MM.1S (cell line): Measurements from ENCODE around the gene CFAP61.

Experiments
- DNase-seq: peaks from one replicate; pipeline ENCODE4 v3.0.0-alpha.2; 2015
- H2AFZ ChIP-seq: fragments of 300-600 bp; sonication (generic); 2 replicates; pipeline ENCODE4 v1.6.0; 2016; ENCODE audit warnings: antibody characterized with exemption, low read length
- H3F3A ChIP-seq: fragments of 300-600 bp; sonication (generic); 2 replicates; pipeline ENCODE4 v1.6.1; 2016; ENCODE audit warnings: mild to moderate bottlenecking, antibody characterized with exemption, low read length, moderate library complexity, mixed read lengths; ENCODE audit not compliant: insufficient read depth
- H3K27ac ChIP-seq: fragments of 300-600 bp; sonication (generic); 2 replicates; pipeline ENCODE4 v1.5.1; 2016; ENCODE audit warnings: mild to moderate bottlenecking, low read length
- H3K27me3 ChIP-seq: fragments of 300-600 bp; sonication (generic); replicated peaks from 2 replicates; pipeline ENCODE4 v1.6.0; 2016; ENCODE audit warnings: low read length; ENCODE audit not compliant: insufficient read depth
- H3K36me3 ChIP-seq: fragments of 300-600 bp; sonication (generic); replicated peaks from 2 replicates; pipeline ENCODE4 v1.6.1; 2016; ENCODE audit warnings: mild to moderate bottlenecking, low read length, mixed read lengths; ENCODE audit not compliant: insufficient read depth
- H3K4me1 ChIP-seq: fragments of 300-600 bp; sonication (generic); 2 replicates; pipeline ENCODE4 v1.6.1; 2016; ENCODE audit warnings: low read length, mixed read lengths
- H3K4me2 ChIP-seq: fragments of 300-600 bp; sonication (generic); 2 replicates; pipeline ENCODE4 v1.6.0; 2016; ENCODE audit warnings: low read depth, low read length
- H3K4me3 ChIP-seq: fragments of 300-600 bp; sonication (generic); 2 replicates; pipeline ENCODE4 v1.5.1; 2016; ENCODE audit warnings: low read length, mixed read lengths
- H3K79me2 ChIP-seq: fragments of 300-600 bp; sonication (generic); 2 replicates; pipeline ENCODE4 v1.6.1; 2016; ENCODE audit warnings: mixed run types, low read length, mixed read lengths
- H3K9ac ChIP-seq: fragments of 300-600 bp; sonication (generic); 2 replicates; pipeline ENCODE4 v1.6.1; 2016; ENCODE audit warnings: low read length, mixed read lengths
- H3K9me2 ChIP-seq: fragments of 300-600 bp; sonication (generic); replicated peaks from 2 replicates; pipeline ENCODE4 v1.6.1; 2016; ENCODE audit warnings: mild to moderate bottlenecking, low read length, mixed read lengths; ENCODE audit not compliant: insufficient read depth
- H3K9me3 ChIP-seq: fragments of 300-600 bp; sonication (generic); replicated peaks from 2 replicates; pipeline ENCODE4 v1.6.1; 2016; ENCODE audit warnings: mild to moderate bottlenecking, low read length, mixed read lengths; ENCODE audit not compliant: insufficient read depth
- H4K20me1 ChIP-seq: fragments of 300-600 bp; sonication (generic); 2 replicates; pipeline ENCODE4 v1.6.1; 2016; ENCODE audit warnings: mild to moderate bottlenecking, low read length, moderate library complexity, mixed read lengths; ENCODE audit not compliant: insufficient read depth
- CTCF ChIP-seq: fragments of 300-600 bp; sonication (generic); IDR thresholded peaks from 2 replicates; pipeline ENCODE4 v1.5.1; 2016; ENCODE audit warnings: antibody characterized with exemption, low read length, mixed read lengths
- EZH2 ChIP-seq: fragments of 300-600 bp; sonication (generic); optimal IDR thresholded peaks from 2 replicates; pipeline ENCODE3; 2017; ENCODE audit warnings: low read depth, mild to moderate bottlenecking, antibody characterized with exemption, low read length, mixed read lengths
- EZH2phosphoT487 ChIP-seq: fragments of 300-600 bp; sonication (generic); IDR thresholded peaks from 2 replicates; pipeline ENCODE4 v1.6.1; 2018; ENCODE audit warnings: antibody characterized with exemption, low read length

CFAP61 gene

DNA sequence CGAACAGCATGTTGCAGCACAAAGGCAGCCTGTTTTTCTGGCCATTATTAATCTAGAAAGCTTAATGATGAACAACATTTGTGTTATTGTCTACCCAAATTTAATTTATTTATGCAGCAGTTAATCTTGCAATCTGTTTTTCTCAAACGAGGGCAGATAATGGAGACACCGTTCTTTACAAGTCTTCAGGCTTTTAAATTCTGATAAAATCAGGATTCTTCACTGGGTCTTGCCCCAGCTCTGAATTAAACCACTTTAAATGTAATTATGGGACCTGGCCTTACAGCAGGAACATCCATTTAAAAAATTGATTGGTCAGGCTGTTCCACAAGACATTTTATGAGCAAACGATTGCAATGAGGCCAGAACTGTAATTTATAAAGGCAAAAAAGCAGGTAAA is 289.0 kb downstream of the CFAP61 start:
- H3K9me2 ChIP-seq = no peaks in the 10 kb centered on the region
- H3K4me1 ChIP-seq = no peaks in the 10 kb centered on the region
- no peak overlapping the region for H3K4me3 ChIP-seq
- no peaks in the 10 kb centered on the region for H3K9me3 ChIP-seq
- H3K79me2 ChIP-seq = no peaks in the 10 kb centered on the region
- no peak overlapping the region for H3K27ac ChIP-seq
- H3K9ac ChIP-seq = no peak overlapping the region
- no peak overlapping the region for H2AFZ ChIP-seq
- no peak for DNase-seq
- H3F3A ChIP-seq = no peaks in the 10 kb centered on the region
- H3K4me2 ChIP-seq = no peak overlapping the region
- no peak for TF ChIP-seq EZH2phosphoT487
- TF ChIP-seq EZH2 = no peak
- TF ChIP-seq CTCF = no peak
- H4K20me1 ChIP-seq = no peaks in the 10 kb centered on the region
- H3K36me3 ChIP-seq = no peaks in the 10 kb centered on the region
- no peaks in the 10 kb centered on the region for H3K27me3 ChIP-seq

DNA sequence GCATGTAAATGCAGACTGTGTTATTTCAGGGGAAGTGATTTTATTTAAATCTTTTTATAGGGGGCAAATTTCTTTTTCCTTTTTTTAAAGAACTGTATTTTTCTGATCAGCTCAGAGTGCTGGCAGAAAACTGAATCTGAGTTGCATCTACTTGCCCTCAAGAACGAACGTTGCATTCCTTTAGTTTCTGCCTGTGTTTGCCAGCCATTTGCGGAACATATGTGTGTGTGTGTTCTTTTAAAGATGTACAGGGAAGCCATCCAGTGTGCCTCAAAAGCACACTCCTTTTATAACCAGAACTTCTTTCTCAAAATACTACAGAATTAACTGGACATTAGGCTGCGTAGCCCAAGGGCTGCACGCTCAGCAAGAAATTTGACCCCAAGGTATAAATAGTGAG is 289.7 kb downstream of the CFAP61 start:
- no peak for TF ChIP-seq EZH2
- TF ChIP-seq EZH2phosphoT487 = no peak
- TF ChIP-seq CTCF = no peak
- Histone ChIP-seq H3K9me3 (no peaks in the 10 kb centered on the region), H2AFZ (no peak overlapping the region), H3K79me2 (no peaks in the 10 kb centered on the region), H3K4me3 (no peak overlapping the region), H3K36me3 (no peaks in the 10 kb centered on the region), H3K4me1 (no peaks in the 10 kb centered on the region), H3K27me3 (no peaks in the 10 kb centered on the region), H3K27ac (no peak overlapping the region), H3K9ac (no peak overlapping the region), H4K20me1 (no peaks in the 10 kb centered on the region), H3K9me2 (no peaks in the 10 kb centered on the region), H3F3A (no peaks in the 10 kb centered on the region), H3K4me2 (no peak overlapping the region)
- DNase-seq = no peak

- no peaks in the 10 kb centered on the region for H3K36me3 ChIP-seq
- no peaks in the 10 kb centered on the region for H3K4me1 ChIP-seq
- no peaks in the 10 kb centered on the region for H4K20me1 ChIP-seq
- TF ChIP-seq CTCF = no peak
- no peak for TF ChIP-seq EZH2
- TF ChIP-seq EZH2phosphoT487 = no peak
- no peak overlapping the region for H2AFZ ChIP-seq
- no peaks in the 10 kb centered on the region for H3K79me2 ChIP-seq
- no peak overlapping the region for H3K27ac ChIP-seq
- no peaks in the 10 kb centered on the region for H3F3A ChIP-seq
- no peaks in the 10 kb centered on the region for H3K9me3 ChIP-seq
- H3K27me3 ChIP-seq = no peaks in the 10 kb centered on the region
- H3K4me3 ChIP-seq = no peak overlapping the region
- H3K9me2 ChIP-seq = no peaks in the 10 kb centered on the region
- no peak for DNase-seq
- H3K4me2 ChIP-seq = no peak overlapping the region
- H3K9ac ChIP-seq = no peak overlapping the region
These were observed 291.6 kb downstream of the CFAP61 start for GRCh38 chr20:20343932-20344331.

- no peak overlapping the region for H3K4me2 ChIP-seq
- TF ChIP-seq CTCF (no peak), EZH2phosphoT487 (no peak), EZH2 (no peak)
- H3K4me1 ChIP-seq = no peaks in the 10 kb centered on the region
These were observed 292.1 kb downstream of the CFAP61 start for GRCh38 chr20:20344476-20344875.

More at GRCh38 chr20:20344476-20344875, 292.1 kb downstream of the CFAP61 start:
- no peak overlapping the region for H3K9ac ChIP-seq
- DNase-seq = no peak
- no peak overlapping the region for H2AFZ ChIP-seq
- H3K9me2 ChIP-seq = no peaks in the 10 kb centered on the region
- no peaks in the 10 kb centered on the region for H3F3A ChIP-seq
- no peak overlapping the region for H3K4me3 ChIP-seq
- H3K9me3 ChIP-seq = no peaks in the 10 kb centered on the region
- H3K27me3 ChIP-seq = no peaks in the 10 kb centered on the region
- H3K36me3 ChIP-seq = no peaks in the 10 kb centered on the region
- H3K27ac ChIP-seq = no peak overlapping the region
- no peaks in the 10 kb centered on the region for H4K20me1 ChIP-seq
- H3K79me2 ChIP-seq = no peaks in the 10 kb centered on the region
